ENCODE results near the gene MGAT5. TPM values are rescaled to one million over a fixed set of nuclear protein-coding genes. Genes with fewer than 3 reads are reported as not detected.
"Not testable (repeated sequence)": the region's sequence is repeated elsewhere in the genome, so short reads cannot be mapped to it uniquely, and the experiment has no call there.

MGAT5 gene
- total RNA-seq, 1 donor from 2014 or later: 37.5 TPM

- no peak for DNase-seq (ENCODE audit: low spot score)
Measured at GRCh38 chr2:134275058-134275862, 21.4 kb downstream of the MGAT5 start.

- no peak for DNase-seq (ENCODE audit: low spot score)
Measured at GRCh38 chr2:134276381-134277172, 22.7 kb downstream of the MGAT5 start.

- no peak for DNase-seq (ENCODE audit: low spot score)
Measured at GRCh38 chr2:134277223-134277622, 23.4 kb downstream of the MGAT5 start.

GRCh38 chr2:134278553-134278952 lies 24.7 kb downstream of the MGAT5 start:
- no peak for DNase-seq (ENCODE audit: low spot score)

GRCh38 chr2:134279417-134279816 lies 25.5 kb downstream of the MGAT5 start:
- no peak for DNase-seq (ENCODE audit: low spot score)

- no peak for DNase-seq (ENCODE audit: low spot score)
Measured at GRCh38 chr2:134280231-134280630, 26.4 kb downstream of the MGAT5 start.

- no peak for DNase-seq (ENCODE audit: low spot score)
Measured at GRCh38 chr2:134280726-134281125, 26.9 kb downstream of the MGAT5 start.

- DNase-seq (ENCODE audit: low spot score): no peak
Measured at GRCh38 chr2:134281815-134282419, 28.0 kb downstream of the MGAT5 start.

- DNase-seq (ENCODE audit: low spot score): no peak
Measured at GRCh38 chr2:134282629-134283400, 28.9 kb downstream of the MGAT5 start.

GRCh38 chr2:134283661-134284060 lies 29.8 kb downstream of the MGAT5 start:
- DNase-seq (ENCODE audit: low spot score): no peak

GRCh38 chr2:134284119-134284670 lies 30.3 kb downstream of the MGAT5 start:
- DNase-seq (ENCODE audit: low spot score): no peak

- DNase-seq (ENCODE audit: low spot score): no peak
Measured at GRCh38 chr2:134287323-134287722, 33.5 kb downstream of the MGAT5 start.

GRCh38 chr2:134288814-134289213 lies 34.9 kb downstream of the MGAT5 start:
- DNase-seq (ENCODE audit: low spot score): no peak

- no peak for DNase-seq (ENCODE audit: low spot score)
Measured at GRCh38 chr2:134289225-134289624, 35.4 kb downstream of the MGAT5 start.

- no peak for DNase-seq (ENCODE audit: low spot score)
Measured at GRCh38 chr2:134290358-134290757, 36.5 kb downstream of the MGAT5 start.

- no peak for DNase-seq (ENCODE audit: low spot score)
Measured at GRCh38 chr2:134292514-134292913, 38.6 kb downstream of the MGAT5 start.

GRCh38 chr2:134293719-134294537 lies 40.1 kb downstream of the MGAT5 start:
- DNase-seq (ENCODE audit: low spot score): no peak

GRCh38 chr2:134294598-134294997 lies 40.7 kb downstream of the MGAT5 start:
- not testable (repeated sequence) for DNase-seq (ENCODE audit: low spot score)

- DNase-seq (ENCODE audit: low spot score): no peak
Measured at GRCh38 chr2:134295441-134295840, 41.6 kb downstream of the MGAT5 start.

GRCh38 chr2:134296301-134296700 lies 42.4 kb downstream of the MGAT5 start:
- DNase-seq (ENCODE audit: low spot score): no peak
